Measurements from ENCODE around the gene TOX3. TPM values are rescaled to one million over a fixed set of nuclear protein-coding genes. Genes with fewer than 3 reads are reported as not detected.

Gene TOX3
- total RNA-seq, 4 donors from 2014 or later: 0.47 TPM; not detected in 3

GRCh38 chr16:52439171-52439701, 107.7 kb downstream of the TOX3 start:
- DNase-seq (no peak), ATAC-seq (no peak)
- Histone ChIP-seq H3K9me3 (no peaks in the 10 kb centered on the region), H3K4me1 (no peaks in the 10 kb centered on the region), H3K36me3 (no peaks in the 10 kb centered on the region), H3K27me3 (no peaks in the 10 kb centered on the region), H3K27ac (no peak overlapping the region), H3K4me3 (no peak overlapping the region)
- TF ChIP-seq CTCF (IDR thresholded peaks at IDR 0.05 in 4 of 5, conservative IDR thresholded peaks at IDR 0.05 in 1 of 5) (no peak), POLR2A (IDR thresholded peaks at IDR 0.05) (no peak)
- intact Hi-C loops (cut with DNase I; ENCODE audit: low total_unique reads) (no loop called here), in situ Hi-C loops (cut with MboI; ENCODE audit: low sequenced_read_pairs in 4 of 4) (no loop called here)

GRCh38 chr16:52437277-52437670, 109.7 kb downstream of the TOX3 start:
- Histone ChIP-seq H3K9me3 (no peaks in the 10 kb centered on the region), H3K27ac (no peak overlapping the region), H3K4me1 (no peaks in the 10 kb centered on the region), H3K4me3 (no peak overlapping the region), H3K36me3 (no peaks in the 10 kb centered on the region), H3K27me3 (no peaks in the 10 kb centered on the region)
- DNase-seq (no peak), ATAC-seq (no peak)
- intact Hi-C loops (cut with DNase I; ENCODE audit: low total_unique reads): no loop called here
- TF ChIP-seq POLR2A (IDR thresholded peaks at IDR 0.05): no peak
- no peak for TF ChIP-seq CTCF (IDR thresholded peaks at IDR 0.05 in 4 of 5, conservative IDR thresholded peaks at IDR 0.05 in 1 of 5)
- in situ Hi-C loops (cut with MboI; ENCODE audit: low sequenced_read_pairs in 4 of 4): no loop called here

- in situ Hi-C loops (cut with MboI; ENCODE audit: low sequenced_read_pairs in 4 of 4): no loop called here
- Histone ChIP-seq H3K4me1 (no peaks in the 10 kb centered on the region), H3K36me3 (no peaks in the 10 kb centered on the region), H3K4me3 (no peak overlapping the region), H3K9me3 (no peaks in the 10 kb centered on the region), H3K27ac (no peak overlapping the region), H3K27me3 (no peaks in the 10 kb centered on the region)
- ATAC-seq (no peak), DNase-seq (no peak)
- TF ChIP-seq POLR2A (IDR thresholded peaks at IDR 0.05) (no peak), CTCF (IDR thresholded peaks at IDR 0.05 in 4 of 5, conservative IDR thresholded peaks at IDR 0.05 in 1 of 5) (no peak)
- intact Hi-C loops (cut with DNase I; ENCODE audit: low total_unique reads): no loop called here
Observed at GRCh38 chr16:52436339-52437276, 110.3 kb downstream of the TOX3 start.

GRCh38 chr16:52434224-52434623, 112.7 kb downstream of the TOX3 start:
- intact Hi-C loops (cut with DNase I; ENCODE audit: low total_unique reads) (no loop called here), in situ Hi-C loops (cut with MboI; ENCODE audit: low sequenced_read_pairs in 4 of 4) (no loop called here)
- no peak for DNase-seq
- no peak for TF ChIP-seq CTCF (IDR thresholded peaks at IDR 0.05 in 4 of 5, conservative IDR thresholded peaks at IDR 0.05 in 1 of 5)
- no peak for TF ChIP-seq POLR2A (IDR thresholded peaks at IDR 0.05)
- no peak overlapping the region for H3K27ac ChIP-seq
- H3K4me1 ChIP-seq: no peaks in the 10 kb centered on the region
- no peaks in the 10 kb centered on the region for H3K36me3 ChIP-seq
- H3K9me3 ChIP-seq: no peaks in the 10 kb centered on the region
- no peaks in the 10 kb centered on the region for H3K27me3 ChIP-seq
- no peak for ATAC-seq
- H3K4me3 ChIP-seq: no peak overlapping the region

Measured in gastrocnemius medialis (tissue), 4 donors.